H1 (cell line): ENCODE data around the gene FOXN3. TPM values are rescaled to one million over a fixed set of nuclear protein-coding genes. Genes with fewer than 3 reads are reported as not detected.
A peak's percentile ranks its signal among the peaks of the same experiment; 100 is the strongest.

Experiments
- CTCF ChIA-PET: fragments of 300-600 bp; sonication (Branson Sonifier 250); formaldehyde crosslinking; loops from one replicate; lab custom pipeline; 2021; ENCODE audit not compliant: partially characterized antibody; lab: Charles Lee
- POLR2A ChIA-PET: fragments of 300-600 bp; sonication (Branson Sonifier 250); formaldehyde crosslinking; loops from one replicate; lab custom pipeline; 2021; ENCODE audit warnings: inconsistent platforms; ENCODE audit not compliant: partially characterized antibody; lab: Charles Lee
- DNase-seq, 2 experiments: peaks; one replicate each; pipeline versions ENCODE4 v3.0.0 to v3.0.0-alpha.2; 2010 to 2022; ENCODE audit warnings: low spot score in 2 of 2, low read depth in 1 of 2, mixed read lengths in 1 of 2
- FAIRE-seq: peaks from 2 replicates; lab custom pipeline; 2011; peaks lifted over from hg19 to GRCh38; lab: Jason Lieb, UNC
- H2AFZ ChIP-seq: 2 replicates; pipeline ENCODE4 v1.8.1; 2012; ENCODE audit warnings: low read length, inconsistent platforms
- H2AK5ac ChIP-seq: 2 replicates; pipeline ENCODE4 v1.6.1; 2013; ENCODE audit warnings: low read depth, low read length
- H2BK120ac ChIP-seq: replicated peaks from 2 replicates; pipeline ENCODE3; 2013; ENCODE audit warnings: low read depth, low read length, inconsistent platforms
- H2BK12ac ChIP-seq: 2 replicates; pipeline ENCODE4 v1.6.1; 2013; ENCODE audit warnings: low read depth, low read length
- H2BK15ac ChIP-seq: 2 replicates; pipeline ENCODE4 v1.6.1; 2013; ENCODE audit warnings: low read length
- H2BK20ac ChIP-seq: 2 replicates; pipeline ENCODE4 v1.6.1; 2013; ENCODE audit warnings: low read length
- H2BK5ac ChIP-seq: 2 replicates; pipeline ENCODE4 v1.6.1; 2013; ENCODE audit warnings: low read depth, low read length
- H3K14ac ChIP-seq: 2 replicates; pipeline ENCODE4 v1.6.1; 2013; ENCODE audit warnings: inconsistent platforms; ENCODE audit not compliant: insufficient read length
- H3K18ac ChIP-seq: 2 replicates; pipeline ENCODE4 v1.6.1; 2013; ENCODE audit warnings: low read length; ENCODE audit errors: extremely low read depth
- H3K23ac ChIP-seq: 2 replicates; pipeline ENCODE4 v1.6.1; 2013; ENCODE audit warnings: inconsistent platforms; ENCODE audit not compliant: insufficient read length
- H3K23me2 ChIP-seq: 2 replicates; pipeline ENCODE4 v1.6.1; 2013; ENCODE audit warnings: low read depth, low read length
- H3K27ac ChIP-seq: 2 replicates; pipeline ENCODE4 v1.6.1; 2011; ENCODE audit warnings: low read depth, low read length, inconsistent platforms
- H3K27me3 ChIP-seq, 4 experiments: replicated peaks in 1 of 4; 1 replicate in 1 of 4; 2 replicates in 3 of 4; pipeline versions ENCODE4 v1.6.1 to v1.8.1; 2011 to 2013; ENCODE audit warnings: low read length in 3 of 4, mild to moderate bottlenecking in 3 of 4, inconsistent platforms in 2 of 4, mixed read lengths in 2 of 4, moderate library complexity in 1 of 4; ENCODE audit not compliant: control insufficient read depth in 3 of 4, insufficient read depth in 3 of 4; ENCODE audit errors: extremely low read depth in 1 of 4
- H3K36me3 ChIP-seq, 4 experiments: 2 replicates each; pipeline versions ENCODE4 v1.6.1 to v1.8.1; 2011 to 2013; ENCODE audit warnings: mild to moderate bottlenecking in 4 of 4, low read length in 3 of 4, moderate library complexity in 2 of 4, control low read depth in 1 of 4, inconsistent platforms in 1 of 4; ENCODE audit not compliant: insufficient read depth in 4 of 4, control insufficient read depth in 2 of 4
- H3K4ac ChIP-seq: replicated peaks from 2 replicates; pipeline ENCODE3; 2013; ENCODE audit warnings: low read length, low read depth, mixed read lengths, inconsistent platforms; ENCODE audit not compliant: insufficient read length
- H3K4me1 ChIP-seq, 4 experiments: replicated peaks in 1 of 4; 1 replicate in 1 of 4; 2 replicates in 3 of 4; pipeline versions ENCODE4 v1.6.1 to v1.8.1; 2011 to 2013; ENCODE audit warnings: low read length in 3 of 4, inconsistent platforms in 2 of 4, mixed read lengths in 1 of 4; ENCODE audit not compliant: insufficient read depth in 4 of 4, control insufficient read depth in 3 of 4
- H3K4me2 ChIP-seq, 2 experiments: 2 replicates each; pipeline versions ENCODE4 v1.6.1 to v1.8.1; 2011 to 2013; ENCODE audit warnings: low read depth in 2 of 2, low read length in 2 of 2, control low read depth in 1 of 2, inconsistent platforms in 1 of 2, mild to moderate bottlenecking in 1 of 2; ENCODE audit not compliant: insufficient read depth in 1 of 2
- H3K4me3 ChIP-seq, 4 experiments: fragments of 200-600, 300-600 bp in 1 of 4; sonication (generic), shearing (Covaris generic), sonication (Bioruptor Twin) in 1 of 4; 2 replicates each; pipeline versions ENCODE4 v1.5.1 to v1.8.1; 2011 to 2016; ENCODE audit warnings: low read length in 4 of 4, low read depth in 3 of 4, control low read depth in 2 of 4, inconsistent platforms in 2 of 4, mild to moderate bottlenecking in 2 of 4, mixed read lengths in 1 of 4, moderate library complexity in 1 of 4; ENCODE audit not compliant: insufficient read depth in 2 of 4; ENCODE audit errors: extremely low read depth in 1 of 4
- H3K56ac ChIP-seq: replicated peaks from 2 replicates; pipeline ENCODE3; 2013; ENCODE audit warnings: low read depth, mild to moderate bottlenecking, mixed read lengths, low read length, inconsistent platforms; ENCODE audit not compliant: insufficient read length
- H3K79me1 ChIP-seq: 2 replicates; pipeline ENCODE4 v1.6.1; 2013; ENCODE audit warnings: low read depth, low read length, control low read depth
- H3K79me2 ChIP-seq, 2 experiments: 2 replicates each; pipeline versions ENCODE4 v1.6.1 to v1.8.1; 2012 to 2013; ENCODE audit warnings: low read length in 2 of 2, mild to moderate bottlenecking in 2 of 2, inconsistent platforms in 1 of 2; ENCODE audit not compliant: insufficient read depth in 2 of 2, control insufficient read depth in 1 of 2
- H3K9ac ChIP-seq, 4 experiments: replicated peaks in 1 of 4; 1 replicate in 1 of 4; 2 replicates in 3 of 4; pipeline versions ENCODE4 v1.6.1 to v1.8.1; 2011 to 2013; ENCODE audit warnings: low read depth in 3 of 4, low read length in 3 of 4, control low read depth in 2 of 4, mild to moderate bottlenecking in 2 of 4, moderate library complexity in 2 of 4, inconsistent platforms in 1 of 4; ENCODE audit errors: extremely low read depth in 1 of 4
- H3K9me3 ChIP-seq, 2 experiments: 2 replicates each; pipeline versions ENCODE4 v1.6.1 to v1.8.1; 2012 to 2013; ENCODE audit warnings: mild to moderate bottlenecking in 2 of 2, moderate library complexity in 2 of 2, control low read depth in 1 of 2, inconsistent platforms in 1 of 2, low read depth in 1 of 2, low read length in 1 of 2, mixed read lengths in 1 of 2; ENCODE audit not compliant: insufficient read depth in 2 of 2
- H4K20me1 ChIP-seq, 2 experiments: replicated peaks in 1 of 2; 2 replicates each; pipeline versions ENCODE3 to v1.8.1; 2011 to 2013; ENCODE audit warnings: inconsistent platforms in 2 of 2, low read length in 2 of 2, mild to moderate bottlenecking in 1 of 2; ENCODE audit not compliant: insufficient read depth in 2 of 2, control insufficient read depth in 1 of 2
- H4K5ac ChIP-seq: 2 replicates; pipeline ENCODE4 v1.6.1; 2013; ENCODE audit warnings: low read length, low read depth, mixed read lengths, inconsistent platforms; ENCODE audit not compliant: insufficient read length
- H4K8ac ChIP-seq: 2 replicates; pipeline ENCODE4 v1.8.0; 2013; ENCODE audit warnings: mild to moderate bottlenecking, moderate library complexity, low read length, inconsistent platforms; ENCODE audit not compliant: insufficient read depth; ENCODE audit errors: extremely low read depth
- H4K91ac ChIP-seq: replicated peaks from 2 replicates; pipeline ENCODE3; 2013; ENCODE audit warnings: low read length, mixed read lengths, inconsistent platforms; ENCODE audit not compliant: insufficient read length
- CHD1 ChIP-seq: IDR thresholded peaks from 2 replicates; pipeline ENCODE4 v1.6.1; 2012; ENCODE audit warnings: low read depth, low read length, improper control_type of control experiment
- CHD2 ChIP-seq: IDR thresholded peaks from 2 replicates; pipeline ENCODE4 v1.6.1; 2012; ENCODE audit warnings: low read length, improper control_type of control experiment
- CREB1 ChIP-seq: IDR thresholded peaks from 2 replicates; pipeline ENCODE4 v1.6.1; 2012; ENCODE audit warnings: inconsistent platforms
- EGR1 ChIP-seq: IDR thresholded peaks from 2 replicates; pipeline ENCODE4 v1.6.1; 2011; ENCODE audit warnings: low read depth, low read length, borderline replicate concordance
- FOSL1 ChIP-seq: IDR thresholded peaks from 2 replicates; pipeline ENCODE4 v1.6.1; 2011; ENCODE audit warnings: mild to moderate bottlenecking, low read depth, low read length, moderate library complexity; ENCODE audit not compliant: insufficient read depth
- GABPA ChIP-seq: IDR thresholded peaks from 2 replicates; pipeline ENCODE4 v1.6.1; 2011; ENCODE audit warnings: mild to moderate bottlenecking, low read length, moderate library complexity, borderline replicate concordance; ENCODE audit not compliant: insufficient read depth
- NRF1 ChIP-seq: IDR thresholded peaks from 2 replicates; pipeline ENCODE4 v1.6.1; 2011; ENCODE audit warnings: mild to moderate bottlenecking, low read depth, low read length, improper control_type of control experiment
- RFX5 ChIP-seq: IDR thresholded peaks from 2 replicates; pipeline ENCODE4 v1.6.1; 2011; ENCODE audit warnings: low read depth, low read length, improper control_type of control experiment, borderline replicate concordance
- RXRA ChIP-seq: IDR thresholded peaks from 2 replicates; pipeline ENCODE4 v1.6.1; 2011; ENCODE audit warnings: low read depth, mild to moderate bottlenecking, low read length, moderate library complexity; ENCODE audit not compliant: insufficient read depth
- SIRT6 ChIP-seq: IDR thresholded peaks from one replicate; pipeline ENCODE4 v1.7.1; 2012; ENCODE audit warnings: low read length, inconsistent platforms
- SP2 ChIP-seq: IDR thresholded peaks from 2 replicates; pipeline ENCODE4 v1.6.1; 2012; ENCODE audit warnings: mild to moderate bottlenecking, low read length, inconsistent platforms
- TAF7 ChIP-seq: optimal IDR thresholded peaks from 2 replicates; pipeline ENCODE3; 2011; ENCODE audit warnings: low read depth, mild to moderate bottlenecking, inconsistent platforms, low read length, moderate library complexity, borderline replicate concordance
- YY1 ChIP-seq: IDR thresholded peaks from 2 replicates; pipeline ENCODE4 v1.6.1; 2011; ENCODE audit warnings: low read depth, mild to moderate bottlenecking, low read length
- WGBS, 2 experiments: shearing (Covaris generic) in 1 of 2; methylation state at CpG; one replicate each; pipeline versions ENCODE4 v1.1.6 to v1.1.7; 2013 to 2015; ENCODE audit warnings: low lambda C conversion rate in 2 of 2, mixed read lengths in 2 of 2, inconsistent platforms in 1 of 2, low coverage in 1 of 2, missing lambda C conversion rate in 1 of 2; ENCODE audit not compliant: insufficient replicate concordance in 2 of 2, insufficient coverage in 1 of 2, insufficient read length in 1 of 2; ENCODE audit errors: extremely low coverage in 1 of 2, missing lambda C conversion rate in 1 of 2; 5-methylcytosine and 5-hydroxymethylcytosine counted together
- polyA plus RNA-seq, 7 experiments: library from polyadenylated mRNA; depleted of rRNA in 3 of 7; stranded (reverse) in 5 of 7; unstranded in 2 of 7; fragments of >200 nt in 5 of 7; fragments of 200-250 nt in 2 of 7; gene quantifications; 1 replicate in 5 of 7; 2 replicates in 1 of 7; 4 replicates in 1 of 7; pipeline versions ENCODE4 v1.2.1 to v1.2.3, GENCODE V29; 2011 to 2013; ENCODE audit warnings: missing spikeins in 2 of 7, mixed read lengths in 2 of 7
- total RNA-seq: library from RNA; stranded (reverse); fragmentation: NEBNext Ultra II Directional; extraction: Animal tissue kit (Norgen Biotek cat#: 25700); gene quantifications from 2 replicates; pipeline ENCODE4 v1.2.1, GENCODE V29; 2021

The FOXN3 gene
- total and polyA plus RNA-seq, 2 of the 8 experiments (the other 6 are each of a cell fraction or from before 2014, with no cell fraction given), result 52.6 to 178 TPM

DNA sequence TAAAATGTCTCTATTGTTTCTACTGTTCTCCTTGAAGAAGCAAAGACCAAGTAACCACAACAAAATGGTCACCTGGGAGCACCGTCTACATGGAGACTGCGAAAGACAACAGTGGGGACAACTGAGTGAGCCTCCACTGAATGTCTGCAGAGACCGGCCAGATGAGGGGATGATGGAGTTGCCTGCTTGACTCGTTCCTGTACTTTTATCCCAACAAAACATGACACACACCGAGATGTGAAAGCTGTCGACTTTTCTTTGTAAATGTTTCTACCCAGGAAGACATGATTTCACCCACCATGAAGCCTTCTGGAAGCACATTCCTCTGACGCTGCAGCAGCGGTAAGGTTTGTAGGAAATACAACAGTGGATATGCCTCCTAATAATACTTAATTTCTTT, 66.9 kb downstream of the FOXN3 start:
- Histone ChIP-seq H3K23me2 (no peaks in the 10 kb centered on the region), H3K27me3 (no peaks in the 10 kb centered on the region), H3K4me3 (no peak overlapping the region), H3K79me2 (peaks cover 0 to 70% of the 10 kb centered on the region in 2 experiments; a peak in 3 of 4 replicates), H4K91ac (peak overlapping the region; percentile 26), H3K14ac (no peak overlapping the region), H3K18ac (peak overlapping the region; percentile 39; the same call in 1 of the 2 replicates), H3K56ac (no peak overlapping the region), H3K36me3 (peaks cover 4 to 40% (median 23%) of the 10 kb centered on the region in 4 experiments; a peak in 7 of 8 replicates), H2BK15ac (0 out of 2 replicates have a peak overlapping the region, but pooled peaks have one; percentile 23), H3K9me3 (no peaks in the 10 kb centered on the region; a peak in 1 of 4 replicates), H2AK5ac (no peak overlapping the region), H2BK12ac (no peak overlapping the region; the same call in 1 of the 2 replicates), H3K4me2 (no peak overlapping the region), H3K4ac (peak overlapping the region; percentile 58), H3K4me1 (peaks cover 12 to 33% (median 23%) of the 10 kb centered on the region in 4 experiments), H2BK120ac (no peak overlapping the region), H2BK5ac (peak overlapping the region; percentile 8; the same call in 1 of the 2 replicates), H4K5ac (no peak overlapping the region), H3K79me1 (peaks cover 3% of the 10 kb centered on the region; the same call in 1 of the 2 replicates), H4K20me1 (peaks cover 0 to 5% of the 10 kb centered on the region in 2 experiments), H3K23ac (no peak overlapping the region), H4K8ac (no peak overlapping the region), H2AFZ (no peak overlapping the region), H3K9ac (no peak overlapping the region; a peak in 1 of 7 replicates), H2BK20ac (no peak overlapping the region; the same call in 1 of the 2 replicates), H3K27ac (no peak overlapping the region; the same call in 1 of the 2 replicates)
- DNase-seq, result no peak
- ChIA-PET POLR2A (interaction anchor here (0.6 to 1.3 kb wide), 3 partner anchors 10 to 561 kb away, joined by 3 read pairs; no protein-coding TSS in a partner anchor), CTCF (interaction anchor here (1.4 kb wide), 1 partner anchor 20 kb away, joined by 3 read pairs; no protein-coding TSS in a partner anchor)
- 87% methylated on average over 8 of the region's 8 CpGs; no CpG with 5 or more reads in 1 of the 2 experiments for WGBS, 2 experiments
- no peak for FAIRE-seq
- TF ChIP-seq EGR1 (no peak), GABPA (no peak), FOSL1 (no peak), TAF7 (no peak), SP2 (no peak), NRF1 (no peak), CHD2 (no peak), CHD1 (no peak), YY1 (no peak), CREB1 (no peak), SIRT6 (no peak), RFX5 (no peak), RXRA (no peak)
